OCI-LY3 (cell line): ENCODE measurements around the gene GALNT14.

Source experiments
- EZH2phosphoT487 ChIP-seq: fragments of 200-600 bp; shearing (Covaris generic); IDR thresholded peaks from 2 replicates; pipeline ENCODE4 v1.6.1; 2018; ENCODE audit warnings: antibody characterized with exemption, mixed run types, low read depth
- TF ChIP-seq, protein P1 (sequence below): fragments of 200-600, 300-600 bp; sonication (generic); IDR thresholded peaks from 2 replicates; pipeline ENCODE4 v1.5.1; 2014; ENCODE audit warnings: antibody characterized with exemption, low read length, low read depth

GRCh38 chr2:31004257-31004656, 134.0 kb downstream of the GALNT14 start:
- TF ChIP-seq, protein P1, sequence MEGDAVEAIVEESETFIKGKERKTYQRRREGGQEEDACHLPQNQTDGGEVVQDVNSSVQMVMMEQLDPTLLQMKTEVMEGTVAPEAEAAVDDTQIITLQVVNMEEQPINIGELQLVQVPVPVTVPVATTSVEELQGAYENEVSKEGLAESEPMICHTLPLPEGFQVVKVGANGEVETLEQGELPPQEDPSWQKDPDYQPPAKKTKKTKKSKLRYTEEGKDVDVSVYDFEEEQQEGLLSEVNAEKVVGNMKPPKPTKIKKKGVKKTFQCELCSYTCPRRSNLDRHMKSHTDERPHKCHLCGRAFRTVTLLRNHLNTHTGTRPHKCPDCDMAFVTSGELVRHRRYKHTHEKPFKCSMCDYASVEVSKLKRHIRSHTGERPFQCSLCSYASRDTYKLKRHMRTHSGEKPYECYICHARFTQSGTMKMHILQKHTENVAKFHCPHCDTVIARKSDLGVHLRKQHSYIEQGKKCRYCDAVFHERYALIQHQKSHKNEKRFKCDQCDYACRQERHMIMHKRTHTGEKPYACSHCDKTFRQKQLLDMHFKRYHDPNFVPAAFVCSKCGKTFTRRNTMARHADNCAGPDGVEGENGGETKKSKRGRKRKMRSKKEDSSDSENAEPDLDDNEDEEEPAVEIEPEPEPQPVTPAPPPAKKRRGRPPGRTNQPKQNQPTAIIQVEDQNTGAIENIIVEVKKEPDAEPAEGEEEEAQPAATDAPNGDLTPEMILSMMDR = no peak
- no peak for TF ChIP-seq EZH2phosphoT487
